GM18526 (cell line): ENCODE data around the gene GLP1R.

Experiments
- POLR2A ChIP-seq: IDR thresholded peaks from 3 replicates; pipeline ENCODE4 v1.6.1; 2011; ENCODE audit not compliant: insufficient read length; ENCODE audit errors: extremely low read depth

The GLP1R gene

GRCh38 chr6:39065561-39065960 lies 17.0 kb downstream of the GLP1R start:
- TF ChIP-seq POLR2A: no peak

- no peak for TF ChIP-seq POLR2A
Observed at GRCh38 chr6:39068391-39068790, 19.8 kb downstream of the GLP1R start.

DNA sequence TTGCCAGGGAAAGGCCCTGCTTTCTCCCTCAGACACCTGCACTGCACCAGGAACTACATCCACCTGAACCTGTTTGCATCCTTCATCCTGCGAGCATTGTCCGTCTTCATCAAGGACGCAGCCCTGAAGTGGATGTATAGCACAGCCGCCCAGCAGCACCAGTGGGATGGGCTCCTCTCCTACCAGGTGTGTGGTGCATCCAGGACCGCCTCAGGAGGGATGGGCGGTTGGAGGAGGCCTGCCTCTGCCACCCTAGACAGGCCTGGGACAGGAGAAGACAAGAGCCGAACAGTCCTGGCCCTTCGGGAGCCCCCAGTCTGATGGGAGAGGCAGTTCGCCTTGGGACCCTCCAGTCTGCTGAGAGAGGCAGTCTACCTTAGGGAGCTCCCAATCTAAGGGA lies 24.2 kb downstream of the GLP1R start:
- no peak for TF ChIP-seq POLR2A

GRCh38 chr6:39073471-39074355 lies 25.1 kb downstream of the GLP1R start:
- no peak for TF ChIP-seq POLR2A

GRCh38 chr6:39074486-39074885 lies 25.9 kb downstream of the GLP1R start:
- TF ChIP-seq POLR2A: no peak

- no peak for TF ChIP-seq POLR2A
Observed at GRCh38 chr6:39075010-39075686, 26.6 kb downstream of the GLP1R start.

DNA sequence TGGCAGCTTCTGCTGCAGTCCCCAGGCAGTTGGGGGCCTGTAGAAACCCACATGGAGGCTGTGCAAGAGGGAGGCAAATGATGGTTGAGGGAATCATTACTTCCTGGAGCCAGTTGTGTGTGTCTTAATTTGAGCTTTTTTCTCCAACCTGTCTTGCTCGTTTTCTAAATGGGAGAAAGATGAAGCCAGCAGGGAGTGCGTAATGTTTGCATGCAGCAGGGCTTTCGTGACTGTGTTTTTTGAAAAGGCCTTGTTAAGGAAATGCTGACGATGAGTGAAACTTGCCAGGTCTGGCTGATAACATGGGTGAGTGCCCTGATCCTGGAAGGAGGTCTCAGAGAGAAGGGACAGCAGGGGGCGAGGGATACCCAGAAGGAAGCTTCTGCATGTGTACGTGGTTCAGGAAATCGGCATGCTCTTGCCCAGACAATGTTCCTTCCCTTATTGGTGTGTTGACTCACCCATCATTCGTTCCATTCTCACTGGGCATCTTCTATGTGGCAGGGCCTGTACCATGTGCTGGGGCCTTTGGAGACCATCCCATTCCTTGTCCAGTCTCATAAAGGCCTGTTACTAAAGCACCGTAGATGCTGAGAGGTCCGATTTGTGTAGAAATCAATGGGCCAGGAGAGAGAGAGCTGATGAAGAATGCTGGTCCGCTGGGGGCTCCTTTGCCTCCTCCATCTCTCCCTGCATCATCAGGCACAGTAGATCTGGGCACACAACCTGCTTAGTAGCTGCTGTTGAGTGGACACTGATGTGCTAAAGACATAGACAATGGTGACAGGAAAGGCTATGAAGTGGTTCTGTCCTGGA lies 27.4 kb downstream of the GLP1R start:
- TF ChIP-seq POLR2A: no peak

- TF ChIP-seq POLR2A: no peak
Observed at GRCh38 chr6:39076623-39077535, 28.3 kb downstream of the GLP1R start.

DNA sequence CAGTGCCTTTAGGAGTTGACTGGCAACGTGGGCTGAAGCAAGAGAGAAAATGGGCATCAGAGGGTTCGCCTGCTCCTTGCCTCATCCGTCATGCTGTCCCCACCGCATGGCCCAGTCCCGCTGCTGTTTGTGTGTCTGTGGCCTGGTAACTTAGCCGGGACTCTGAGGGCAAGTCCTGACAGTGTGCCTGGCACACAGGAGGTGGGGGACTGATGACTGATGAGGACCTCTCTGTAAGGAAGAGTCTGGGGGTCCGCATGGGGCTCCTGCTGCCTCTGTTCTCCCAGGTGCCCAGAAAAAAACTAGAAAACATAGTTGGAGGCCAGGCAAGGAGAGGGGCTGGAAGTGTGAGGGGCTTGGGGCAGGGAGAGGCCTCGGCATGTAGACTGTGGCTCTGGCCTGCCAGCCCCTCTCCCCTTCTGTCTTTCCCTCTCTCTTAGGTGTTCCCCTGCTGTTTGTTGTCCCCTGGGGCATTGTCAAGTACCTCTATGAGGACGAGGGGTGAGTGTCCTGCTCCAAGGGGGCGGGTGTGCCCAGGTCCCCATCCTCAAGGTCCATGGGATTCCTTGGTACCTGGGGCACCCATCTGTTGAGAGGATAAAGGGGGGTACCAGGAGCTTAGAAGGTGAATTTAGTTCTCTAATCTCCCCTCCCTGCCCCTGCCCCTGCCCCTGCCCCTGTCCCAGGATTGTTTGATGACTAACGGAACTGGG lies 29.5 kb downstream of the GLP1R start:
- TF ChIP-seq POLR2A: no peak

DNA sequence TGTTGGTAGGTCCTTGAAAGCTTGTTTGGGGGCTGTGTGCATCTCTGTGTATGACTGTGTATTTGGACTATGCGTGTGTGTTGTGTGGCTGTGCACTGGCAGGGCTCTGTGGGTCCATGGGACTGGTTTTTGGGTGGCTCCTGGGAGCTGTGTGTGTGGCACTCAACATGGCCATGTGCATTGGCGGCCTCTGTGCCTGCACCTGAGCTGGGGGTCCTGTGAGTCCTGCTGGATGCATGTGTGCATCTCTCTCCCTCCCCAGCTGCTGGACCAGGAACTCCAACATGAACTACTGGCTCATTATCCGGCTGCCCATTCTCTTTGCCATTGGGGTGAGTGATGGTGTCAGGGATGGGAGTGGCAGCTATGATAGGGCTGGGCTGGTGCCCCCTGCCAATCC lies 30.1 kb downstream of the GLP1R start:
- TF ChIP-seq POLR2A: no peak

DNA sequence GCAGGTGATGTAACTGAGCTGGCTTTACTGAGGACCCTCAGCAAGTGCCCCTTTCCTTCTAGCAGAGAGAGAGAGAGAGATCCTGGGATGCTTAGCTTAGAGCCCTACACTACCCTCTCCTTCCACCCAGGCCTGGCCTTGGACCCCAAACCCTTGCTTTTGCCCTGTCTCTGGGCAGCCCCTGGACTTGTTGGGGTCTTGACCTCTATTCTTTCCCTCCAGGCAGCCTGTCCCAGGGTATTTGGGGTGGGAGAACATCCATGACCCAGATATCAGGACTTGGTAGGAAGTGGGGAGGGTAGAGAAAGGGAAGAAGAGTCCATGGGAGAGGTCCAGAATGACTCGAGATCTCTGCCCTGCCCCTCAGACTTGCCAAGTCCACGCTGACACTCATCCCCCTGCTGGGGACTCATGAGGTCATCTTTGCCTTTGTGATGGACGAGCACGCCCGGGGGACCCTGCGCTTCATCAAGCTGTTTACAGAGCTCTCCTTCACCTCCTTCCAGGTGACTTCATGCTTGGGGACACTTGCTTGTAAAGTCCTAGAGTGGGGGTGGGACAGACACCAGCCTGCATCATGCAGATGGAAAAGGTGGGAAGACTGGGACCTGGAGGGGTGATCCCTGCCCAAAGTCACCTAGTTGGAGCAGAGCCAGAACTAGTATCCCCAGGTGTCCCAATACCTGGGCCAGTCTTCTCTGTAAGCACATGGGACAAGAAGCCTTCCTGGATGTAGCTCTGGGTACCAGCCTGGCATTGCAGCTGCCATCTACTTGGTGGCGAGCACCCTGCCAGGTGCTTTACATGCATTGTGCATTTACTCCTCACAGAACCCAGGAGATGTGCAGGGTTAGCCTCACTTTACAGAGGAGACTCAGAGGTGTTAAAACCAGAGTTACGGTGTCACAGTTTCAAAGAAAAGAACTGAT lies 30.9 kb downstream of the GLP1R start:
- no peak for TF ChIP-seq POLR2A

DNA sequence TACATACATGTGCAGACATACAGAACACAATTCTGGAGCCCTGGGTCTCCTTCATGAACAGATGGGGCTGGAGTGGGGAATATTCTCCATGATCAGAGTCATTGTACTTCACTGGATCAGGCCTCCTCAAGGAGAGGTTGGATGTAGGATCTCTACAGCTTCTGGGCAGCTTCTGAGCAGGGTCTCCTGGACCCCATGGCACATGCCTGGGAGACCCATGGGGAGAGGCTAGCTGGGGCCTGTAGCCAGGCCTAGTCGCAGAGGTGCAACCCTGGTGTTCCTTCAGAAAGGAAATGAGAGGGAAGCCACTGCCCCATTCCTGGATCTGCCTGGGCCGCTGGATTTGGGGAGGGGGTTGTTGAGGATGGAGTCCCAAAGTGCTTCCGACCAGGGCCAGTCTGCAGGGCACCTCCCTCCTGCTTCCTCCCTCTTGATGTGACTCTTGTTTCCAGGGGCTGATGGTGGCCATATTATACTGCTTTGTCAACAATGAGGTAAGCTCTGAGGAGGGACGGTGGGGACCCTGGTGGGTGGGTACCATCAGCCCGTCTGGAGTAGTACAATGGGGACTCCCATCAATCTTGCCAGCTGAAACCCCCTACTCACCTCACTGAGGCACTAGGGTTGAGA lies 31.8 kb downstream of the GLP1R start:
- TF ChIP-seq POLR2A: no peak
